Tibial artery (tissue), 4 donors: ENCODE data around the gene DHPS.

Experiments
- DNase-seq, 2 donors: peaks; one replicate each; pipeline ENCODE4 v3.0.0-alpha.2; 2019
- H3K27ac ChIP-seq, 2 donors: fragments of 200-600 bp; sonication (generic) in 1 of 2; 1 replicate in 1 of 2; 2 replicates in 1 of 2; pipeline ENCODE4 v1.5.1; 2018 to 2019; ENCODE audit warnings: mild to moderate bottlenecking in 1 of 2
- H3K27me3 ChIP-seq, 2 donors: fragments of 200-600 bp; sonication (generic) in 1 of 2; one replicate each; pipeline versions ENCODE4 v1.5.1 to v1.6.0; 2016 to 2019
- H3K36me3 ChIP-seq, 3 donors: fragments of 200-600 bp; sonication (generic) in 2 of 3; one replicate each; pipeline ENCODE4 v1.5.1; 2016 to 2019; ENCODE audit warnings: mild to moderate bottlenecking in 2 of 3
- H3K4me1 ChIP-seq, 4 donors: fragments of 200-600 bp; sonication (generic) in 2 of 4; 1 replicate in 3 of 4; 2 replicates in 1 of 4; pipeline ENCODE4 v1.5.1; 2016 to 2019
- H3K4me3 ChIP-seq, 2 donors: fragments of 200-600 bp; sonication (generic) in 1 of 2; 1 replicate in 1 of 2; 2 replicates in 1 of 2; pipeline ENCODE4 v1.5.1; 2018 to 2019; ENCODE audit warnings: mild to moderate bottlenecking in 2 of 2
- H3K9me3 ChIP-seq, 3 donors: fragments of 200-600 bp; sonication (generic) in 1 of 3; one replicate each; pipeline ENCODE4 v1.5.1; 2016 to 2019
- intact Hi-C: fragments of 100-400 bp; cut with DNase I; formaldehyde crosslinking; loops from one replicate; pipeline ENCODE4 v1.15.0; 2023; ENCODE audit warnings: low total_unique reads
- TF ChIP-seq, protein P1 (sequence below), 2 experiments: fragments of 200-600 bp in 1 of 2; fragments of 450-650 bp in 1 of 2; IDR thresholded peaks; one replicate each; pipeline ENCODE4 v1.5.1; 2017 to 2019; ENCODE audit warnings: antibody characterized with exemption in 2 of 2, mild to moderate bottlenecking in 1 of 2, moderate library complexity in 1 of 2

Gene DHPS

DNA sequence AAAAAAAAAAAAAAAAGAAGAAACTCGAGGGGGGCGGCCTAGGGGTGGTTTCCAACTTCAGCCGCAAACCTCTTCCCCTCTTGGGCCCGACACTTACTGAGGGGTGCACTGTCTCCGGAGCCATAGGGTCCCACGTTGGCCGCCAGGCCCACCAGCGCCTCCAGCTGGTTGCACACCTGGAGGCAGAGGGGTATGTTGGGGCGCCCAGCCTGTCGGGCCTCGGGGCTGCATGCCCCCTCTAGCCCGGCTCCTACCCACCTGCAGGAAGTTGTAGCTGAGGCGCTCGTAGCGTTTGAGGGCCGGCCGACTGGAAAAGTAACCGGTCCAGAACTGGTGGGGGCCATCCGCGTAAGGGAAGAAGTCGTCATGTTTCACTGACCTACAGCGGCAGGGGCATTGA lies 23.7 kb downstream of the DHPS start:
- intact Hi-C loops, result no loop called here
- TF ChIP-seq, protein P1, sequence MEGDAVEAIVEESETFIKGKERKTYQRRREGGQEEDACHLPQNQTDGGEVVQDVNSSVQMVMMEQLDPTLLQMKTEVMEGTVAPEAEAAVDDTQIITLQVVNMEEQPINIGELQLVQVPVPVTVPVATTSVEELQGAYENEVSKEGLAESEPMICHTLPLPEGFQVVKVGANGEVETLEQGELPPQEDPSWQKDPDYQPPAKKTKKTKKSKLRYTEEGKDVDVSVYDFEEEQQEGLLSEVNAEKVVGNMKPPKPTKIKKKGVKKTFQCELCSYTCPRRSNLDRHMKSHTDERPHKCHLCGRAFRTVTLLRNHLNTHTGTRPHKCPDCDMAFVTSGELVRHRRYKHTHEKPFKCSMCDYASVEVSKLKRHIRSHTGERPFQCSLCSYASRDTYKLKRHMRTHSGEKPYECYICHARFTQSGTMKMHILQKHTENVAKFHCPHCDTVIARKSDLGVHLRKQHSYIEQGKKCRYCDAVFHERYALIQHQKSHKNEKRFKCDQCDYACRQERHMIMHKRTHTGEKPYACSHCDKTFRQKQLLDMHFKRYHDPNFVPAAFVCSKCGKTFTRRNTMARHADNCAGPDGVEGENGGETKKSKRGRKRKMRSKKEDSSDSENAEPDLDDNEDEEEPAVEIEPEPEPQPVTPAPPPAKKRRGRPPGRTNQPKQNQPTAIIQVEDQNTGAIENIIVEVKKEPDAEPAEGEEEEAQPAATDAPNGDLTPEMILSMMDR (IDR thresholded peaks at IDR 0.05), result no peak
- no peaks in the 10 kb centered on the region for H3K4me1 ChIP-seq
- no peak overlapping the region for H3K4me3 ChIP-seq
- no peak for DNase-seq
- no peaks in the 10 kb centered on the region for H3K9me3 ChIP-seq
- H3K27me3 ChIP-seq, result no peaks in the 10 kb centered on the region
- peaks cover 51 to 94% (median 64%) of the 10 kb centered on the region in 3 donors for H3K36me3 ChIP-seq
- no peak overlapping the region for H3K27ac ChIP-seq

DNA sequence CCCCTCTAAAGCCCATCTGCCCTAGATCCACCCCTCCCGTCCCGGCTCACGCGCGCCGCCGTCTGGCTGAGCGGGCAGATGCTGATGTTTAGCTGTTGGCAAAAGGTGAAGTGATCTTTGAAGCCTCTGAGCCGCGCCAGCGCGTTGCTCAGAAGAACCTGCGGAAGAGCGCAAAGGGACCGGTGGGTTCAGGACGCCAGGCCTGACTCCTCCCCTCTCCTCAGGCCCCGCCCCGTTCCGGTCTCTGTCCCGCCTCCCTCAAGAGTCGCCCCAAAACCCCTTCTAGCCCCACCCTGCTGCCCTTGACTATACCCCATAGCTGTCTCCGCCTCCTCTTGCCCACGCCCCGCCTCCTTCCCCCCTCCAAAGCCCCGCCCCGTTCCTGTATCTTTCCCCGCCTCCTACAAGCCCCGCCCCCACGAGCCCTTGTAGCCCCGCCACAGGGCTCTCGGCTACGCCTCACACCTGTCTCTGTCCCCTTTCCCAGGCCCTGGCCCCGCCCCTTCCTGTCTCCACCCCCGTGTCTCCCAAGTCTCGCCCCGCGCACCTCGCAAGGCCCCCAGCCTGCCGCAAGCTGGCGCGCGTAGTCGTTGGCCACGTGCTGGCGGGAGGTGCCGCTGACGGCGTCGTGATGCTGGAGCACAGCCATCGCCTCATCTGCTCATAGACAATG lies 24.6 kb downstream of the DHPS start:
- no peaks in the 10 kb centered on the region for H3K27me3 ChIP-seq
- no peaks in the 10 kb centered on the region for H3K4me1 ChIP-seq
- no peak overlapping the region for H3K4me3 ChIP-seq
- no peaks in the 10 kb centered on the region for H3K9me3 ChIP-seq
- H3K27ac ChIP-seq, result no peak overlapping the region
- DNase-seq, result no peak
- peaks cover 44 to 89% (median 62%) of the 10 kb centered on the region in 3 donors for H3K36me3 ChIP-seq
- intact Hi-C loops, result no loop called here
- TF ChIP-seq, protein P1 (IDR thresholded peaks at IDR 0.05), result no peak

DNA sequence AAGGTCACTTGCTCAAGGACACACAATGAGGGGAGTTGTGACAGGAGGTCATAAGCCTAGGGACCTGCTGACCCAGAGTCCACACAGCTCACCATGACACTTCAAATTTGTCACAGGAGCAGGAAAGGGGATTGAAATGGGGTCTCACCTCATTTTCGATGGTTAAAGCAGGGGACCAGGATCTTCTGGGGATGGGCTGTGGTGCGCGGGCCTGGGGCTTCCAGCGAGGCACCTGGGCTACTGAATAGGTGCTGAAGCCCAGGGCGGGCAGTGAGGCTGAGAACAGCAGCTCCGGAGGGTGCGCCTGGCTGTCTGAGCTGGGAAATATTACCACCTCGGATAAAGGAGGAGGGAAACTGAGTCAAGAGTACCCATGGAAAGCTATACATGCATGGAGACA lies 26.1 kb downstream of the DHPS start:
- no peak overlapping the region for H3K4me3 ChIP-seq
- intact Hi-C loops, result no loop called here
- TF ChIP-seq, protein P1 (IDR thresholded peaks at IDR 0.05), result no peak
- no peaks in the 10 kb centered on the region for H3K4me1 ChIP-seq
- H3K9me3 ChIP-seq, result no peaks in the 10 kb centered on the region
- DNase-seq, result no peak
- no peak overlapping the region for H3K27ac ChIP-seq
- no peaks in the 10 kb centered on the region for H3K27me3 ChIP-seq
- H3K36me3 ChIP-seq, result peaks cover 32 to 80% (median 50%) of the 10 kb centered on the region in 3 donors

DNA sequence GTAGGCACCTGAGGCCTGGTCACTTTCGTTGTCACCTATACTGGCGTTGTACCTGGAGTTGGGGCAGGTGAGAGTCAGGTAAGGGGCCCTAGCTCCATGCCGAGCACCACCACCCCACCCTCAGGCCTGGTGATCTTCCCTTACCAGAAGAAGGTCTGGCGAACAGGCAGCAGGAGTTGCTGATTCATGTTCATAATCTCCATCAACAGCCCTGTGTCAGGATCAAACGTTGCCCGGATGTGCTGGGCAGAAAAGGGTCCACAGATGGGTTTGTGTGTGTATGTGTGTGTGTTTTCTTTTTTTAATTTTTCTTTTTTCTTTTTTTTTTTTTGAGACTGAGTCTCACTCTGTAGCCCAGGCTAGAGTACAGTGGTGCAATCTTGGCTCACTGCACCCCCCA lies 29.5 kb downstream of the DHPS start:
- Histone ChIP-seq H3K27me3 (no peaks in the 10 kb centered on the region), H3K4me1 (peaks cover 0 to 18% (median 7%) of the 10 kb centered on the region in 4 donors), H3K9me3 (no peaks in the 10 kb centered on the region), H3K36me3 (peaks cover 17 to 47% (median 29%) of the 10 kb centered on the region in 3 donors), H3K4me3 (no peak overlapping the region), H3K27ac (no peak overlapping the region)
- TF ChIP-seq, protein P1 (IDR thresholded peaks at IDR 0.05), result no peak
- no peak for DNase-seq
- intact Hi-C loops, result no loop called here

DNA sequence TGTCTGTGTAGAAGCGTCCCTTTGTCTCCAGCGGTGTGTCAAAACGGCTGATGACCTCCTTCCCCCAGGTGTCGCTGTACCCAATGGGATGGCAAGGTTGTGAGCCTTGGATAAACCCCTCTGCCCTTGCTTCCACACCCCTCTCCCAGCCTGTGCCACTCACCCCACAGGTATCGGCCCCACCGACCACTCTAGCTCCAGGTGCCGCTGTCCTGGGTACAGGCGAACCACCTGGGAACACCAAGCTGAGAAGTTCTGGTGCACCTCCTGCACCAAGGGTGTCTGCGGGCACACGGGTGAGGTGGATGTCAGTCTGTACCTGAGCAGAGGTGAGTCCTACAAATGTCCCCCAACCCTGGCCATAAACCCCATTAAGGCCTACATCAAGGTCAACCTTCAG lies 31.7 kb downstream of the DHPS start:
- H3K27ac ChIP-seq, result no peak overlapping the region
- no peaks in the 10 kb centered on the region for H3K27me3 ChIP-seq
- intact Hi-C loops, result no loop called here
- no peak overlapping the region for H3K4me3 ChIP-seq
- TF ChIP-seq, protein P1 (IDR thresholded peaks at IDR 0.05), result no peak
- peaks cover 0 to 19% (median 8%) of the 10 kb centered on the region in 4 donors for H3K4me1 ChIP-seq
- no peaks in the 10 kb centered on the region for H3K9me3 ChIP-seq
- DNase-seq, result no peak
- peaks cover 0 to 28% (median 7%) of the 10 kb centered on the region in 3 donors for H3K36me3 ChIP-seq
